Liver (tissue), 9 donors: ENCODE data around the gene STK35. TPM values are rescaled to one million over a fixed set of nuclear protein-coding genes. Genes with fewer than 3 reads are reported as not detected.

Source experiments
- DNase-seq: peaks from one replicate; pipeline ENCODE4 v3.0.0-alpha.2; 2017; ENCODE audit warnings: low spot score
- H3K27ac ChIP-seq, 2 donors: one replicate each; pipeline ENCODE4 v1.7.0; 2013; ENCODE audit warnings: inconsistent platforms in 2 of 2, low read length in 2 of 2, control low read depth in 1 of 2, low read depth in 1 of 2, mild to moderate bottlenecking in 1 of 2
- H3K27me3 ChIP-seq, 4 donors: one replicate each; pipeline versions ENCODE4 v1.6.1 to v1.7.0; 2013; ENCODE audit warnings: low read length in 3 of 4, inconsistent platforms in 1 of 4, mild to moderate bottlenecking in 1 of 4, moderate library complexity in 1 of 4; ENCODE audit not compliant: control insufficient read depth in 4 of 4, insufficient read depth in 4 of 4
- H3K36me3 ChIP-seq, 4 donors: one replicate each; pipeline versions ENCODE4 v1.6.1 to v1.7.0; 2013; ENCODE audit warnings: low read length in 3 of 4, mild to moderate bottlenecking in 3 of 4, low read depth in 1 of 4, moderate library complexity in 1 of 4; ENCODE audit not compliant: control insufficient read depth in 4 of 4, insufficient read depth in 3 of 4
- H3K4me1 ChIP-seq, 4 donors: one replicate each; pipeline versions ENCODE4 v1.6.1 to v1.7.0; 2013; ENCODE audit warnings: low read length in 3 of 4, mild to moderate bottlenecking in 3 of 4, moderate library complexity in 1 of 4; ENCODE audit not compliant: control insufficient read depth in 4 of 4, insufficient read depth in 4 of 4
- H3K4me3 ChIP-seq, 3 donors: one replicate each; pipeline versions ENCODE4 v1.6.1 to v1.7.0; 2013; ENCODE audit warnings: low read length in 3 of 3, control low read depth in 1 of 3, low read depth in 1 of 3, mild to moderate bottlenecking in 1 of 3
- H3K9ac ChIP-seq, 2 donors: one replicate each; pipeline ENCODE4 v1.7.0; 2013; ENCODE audit warnings: low read length in 2 of 2, mild to moderate bottlenecking in 2 of 2, moderate library complexity in 2 of 2, control low read depth in 1 of 2, low read depth in 1 of 2
- H3K9me3 ChIP-seq, 4 donors: one replicate each; pipeline versions ENCODE4 v1.6.1 to v1.7.0; 2013; ENCODE audit warnings: low read length in 3 of 4; ENCODE audit not compliant: control insufficient read depth in 4 of 4
- ATF3 ChIP-seq: IDR thresholded peaks from 2 replicates; pipeline ENCODE4 v1.6.1; 2016; ENCODE audit warnings: antibody characterized with exemption
- CTCF ChIP-seq: fragments of 150-350 bp; IDR thresholded peaks from 2 replicates; pipeline ENCODE4 v1.5.1; 2017; ENCODE audit warnings: improper control_type of control experiment, low read depth, low read length; ENCODE audit not compliant: missing input control
- EGR1 ChIP-seq, 2 donors: IDR thresholded peaks; 2 replicates each; pipeline ENCODE4 v1.6.1; 2016 to 2018; ENCODE audit warnings: antibody characterized with exemption in 2 of 2, low read depth in 2 of 2
- FOXA1 ChIP-seq: IDR thresholded peaks from 2 replicates; pipeline ENCODE4 v1.6.1; 2016; ENCODE audit warnings: antibody characterized with exemption
- FOXA2 ChIP-seq: IDR thresholded peaks from 2 replicates; pipeline ENCODE4 v1.6.1; 2016; ENCODE audit warnings: antibody characterized with exemption
- GABPA ChIP-seq, 2 donors: IDR thresholded peaks in 1 of 2; conservative IDR thresholded peaks in 1 of 2; 2 replicates each; pipeline ENCODE4 v1.6.1; 2016; ENCODE audit warnings: antibody characterized with exemption in 2 of 2, mild to moderate bottlenecking in 1 of 2, moderate library complexity in 1 of 2
- HNF4A ChIP-seq, 2 donors: conservative IDR thresholded peaks; 2 replicates each; pipeline ENCODE4 v1.6.1; 2016; ENCODE audit warnings: antibody characterized with exemption in 2 of 2, mild to moderate bottlenecking in 2 of 2
- HNF4G ChIP-seq: IDR thresholded peaks from 2 replicates; pipeline ENCODE4 v1.6.1; 2016; ENCODE audit warnings: antibody characterized with exemption
- JUND ChIP-seq, 2 donors: IDR thresholded peaks; 2 replicates each; pipeline ENCODE4 v1.6.1; 2016; ENCODE audit warnings: antibody characterized with exemption in 2 of 2
- MAX ChIP-seq: IDR thresholded peaks from 2 replicates; pipeline ENCODE4 v1.6.1; 2016; ENCODE audit warnings: antibody characterized with exemption
- NR2F2 ChIP-seq: IDR thresholded peaks from 2 replicates; pipeline ENCODE4 v1.6.1; 2016; ENCODE audit warnings: antibody characterized with exemption
- RAD21 ChIP-seq, 2 donors: IDR thresholded peaks; 2 replicates each; pipeline ENCODE4 v1.6.1; 2016; ENCODE audit warnings: antibody characterized with exemption in 2 of 2, mild to moderate bottlenecking in 2 of 2
- REST ChIP-seq: IDR thresholded peaks from 2 replicates; pipeline ENCODE4 v1.6.1; 2016; ENCODE audit warnings: antibody characterized with exemption, mild to moderate bottlenecking
- RXRA ChIP-seq, 2 donors: IDR thresholded peaks; 2 replicates each; pipeline ENCODE4 v1.6.1; 2017 to 2018; ENCODE audit warnings: antibody characterized with exemption in 2 of 2, mild to moderate bottlenecking in 1 of 2
- SP1 ChIP-seq: IDR thresholded peaks from 2 replicates; pipeline ENCODE4 v1.6.1; 2018; ENCODE audit warnings: antibody characterized with exemption, mild to moderate bottlenecking
- YY1 ChIP-seq: IDR thresholded peaks from 2 replicates; pipeline ENCODE4 v1.6.1; 2016; ENCODE audit warnings: antibody characterized with exemption, mild to moderate bottlenecking
- ZBTB33 ChIP-seq: IDR thresholded peaks from 2 replicates; pipeline ENCODE4 v1.6.1; 2016; ENCODE audit warnings: antibody characterized with exemption
- WGBS: extraction: QIAGEN DNeasy Blood & Tissue Kit; methylation state at CpG from one replicate; pipeline ENCODE4 v1.1.7; 2013; 5-methylcytosine and 5-hydroxymethylcytosine counted together
- polyA plus RNA-seq, 2 donors: library from polyadenylated mRNA; stranded (reverse) in 1 of 2; unstranded in 1 of 2; fragments of 200-250 nt in 1 of 2; fragments of >200 nt in 1 of 2; fragmentation: Nextera tagmentation in 1 of 2; extraction: Ambion mirVana in 1 of 2; gene quantifications; one replicate each; pipeline versions ENCODE4 v1.2.1 to v1.2.3, GENCODE V29; 2013 to 2015
- total RNA-seq, 2 donors: library from RNA; depleted of rRNA; stranded (reverse); fragments of >200 nt; gene quantifications; one replicate each; pipeline ENCODE4 v1.2.3, GENCODE V29; 2014
- donor health status: healthy.
- donor health status: healthy.
- donor health status: healthy.
- donor health status: healthy.
- donor health status: healthy.

The STK35 gene
- total and polyA plus RNA-seq, 4 donors = 2.5 to 18.5 (median 9.9) TPM

- Histone ChIP-seq H3K4me3 (no peak overlapping the region), H3K9me3 (no peaks in the 10 kb centered on the region), H3K9ac (no peak overlapping the region), H3K4me1 (no peaks in the 10 kb centered on the region), H3K36me3 (peaks cover 0 to 14% (median 5%) of the 10 kb centered on the region in 4 donors), H3K27ac (no peak overlapping the region), H3K27me3 (no peaks in the 10 kb centered on the region)
- no peak for DNase-seq
- TF ChIP-seq HNF4G (no peak), MAX (no peak), CTCF (no peak), EGR1 (IDR thresholded peaks at IDR 0.05; ENCODE audit: low read depth in 2 of 2) (no peak), RAD21 (IDR thresholded peaks at IDR 0.05) (no peak), SP1 (no peak), YY1 (no peak), REST (no peak), FOXA2 (no peak), RXRA (IDR thresholded peaks at IDR 0.05) (no peak), ATF3 (no peak), ZBTB33 (no peak), JUND (IDR thresholded peaks at IDR 0.05) (no peak), NR2F2 (no peak), FOXA1 (no peak), HNF4A (conservative IDR thresholded peaks at IDR 0.05) (no peak), GABPA (IDR thresholded peaks at IDR 0.05 in 1 of 2, conservative IDR thresholded peaks at IDR 0.05 in 1 of 2) (no peak)
- 95% methylated on average over 10 of the region's 10 CpGs for WGBS
These were observed 40.3 kb downstream of the STK35 start for GRCh38 chr20:2141600-2142575.
